HL-60 (cell line): Measurements from ENCODE around the gene CACNA1C.

Experiments
- DNase-seq, 2 experiments: peaks; one replicate each; pipeline ENCODE4 v3.0.0-alpha.2; 2010 to 2020; ENCODE audit warnings: low read depth in 1 of 2, low spot score in 1 of 2
- H3K27ac ChIP-seq: fragments of 250-450 bp; sonication (Bioruptor Pico); replicated peaks from 2 replicates; pipeline ENCODE4 v1.5.1; 2020; ENCODE audit warnings: mild to moderate bottlenecking, moderate library complexity
- H3K27me3 ChIP-seq: fragments of 250-450 bp; sonication (Bioruptor Pico); 2 replicates; pipeline ENCODE4 v1.5.1; 2021; ENCODE audit warnings: mild to moderate bottlenecking, moderate library complexity; ENCODE audit not compliant: insufficient read depth, poor library complexity, severe bottlenecking
- H3K4me3 ChIP-seq: replicated peaks from 2 replicates; pipeline ENCODE4 v1.5.1; 2011; ENCODE audit warnings: mild to moderate bottlenecking, control low read depth, low read length; ENCODE audit not compliant: insufficient read depth
- GABPA ChIP-seq: IDR thresholded peaks from 2 replicates; pipeline ENCODE4 v1.6.1; 2012; ENCODE audit warnings: low read depth
- POLR2AphosphoS5 ChIP-seq: IDR thresholded peaks from 2 replicates; pipeline ENCODE4 v1.6.1; 2012; ENCODE audit warnings: low read depth
- REST ChIP-seq: IDR thresholded peaks from 2 replicates; pipeline ENCODE4 v1.6.1; 2012; ENCODE audit warnings: low read depth; ENCODE audit not compliant: insufficient replicate concordance
- SPI1 ChIP-seq: IDR thresholded peaks from 2 replicates; pipeline ENCODE4 v1.6.1; 2012; ENCODE audit warnings: low read depth, mild to moderate bottlenecking, borderline replicate concordance
- TF ChIP-seq, protein P1 (sequence below): IDR thresholded peaks from one replicate; pipeline ENCODE4 v1.5.1; 2011; ENCODE audit warnings: low read length, control low read depth, inconsistent platforms; ENCODE audit not compliant: insufficient read depth

The CACNA1C gene

GRCh38 chr12:2008677-2009076, 44.1 kb upstream of the CACNA1C start:
- no peaks in the 10 kb centered on the region for H3K27me3 ChIP-seq
- TF ChIP-seq REST, result no peak
- TF ChIP-seq SPI1, result no peak
- no peak for TF ChIP-seq GABPA
- TF ChIP-seq, protein P1, sequence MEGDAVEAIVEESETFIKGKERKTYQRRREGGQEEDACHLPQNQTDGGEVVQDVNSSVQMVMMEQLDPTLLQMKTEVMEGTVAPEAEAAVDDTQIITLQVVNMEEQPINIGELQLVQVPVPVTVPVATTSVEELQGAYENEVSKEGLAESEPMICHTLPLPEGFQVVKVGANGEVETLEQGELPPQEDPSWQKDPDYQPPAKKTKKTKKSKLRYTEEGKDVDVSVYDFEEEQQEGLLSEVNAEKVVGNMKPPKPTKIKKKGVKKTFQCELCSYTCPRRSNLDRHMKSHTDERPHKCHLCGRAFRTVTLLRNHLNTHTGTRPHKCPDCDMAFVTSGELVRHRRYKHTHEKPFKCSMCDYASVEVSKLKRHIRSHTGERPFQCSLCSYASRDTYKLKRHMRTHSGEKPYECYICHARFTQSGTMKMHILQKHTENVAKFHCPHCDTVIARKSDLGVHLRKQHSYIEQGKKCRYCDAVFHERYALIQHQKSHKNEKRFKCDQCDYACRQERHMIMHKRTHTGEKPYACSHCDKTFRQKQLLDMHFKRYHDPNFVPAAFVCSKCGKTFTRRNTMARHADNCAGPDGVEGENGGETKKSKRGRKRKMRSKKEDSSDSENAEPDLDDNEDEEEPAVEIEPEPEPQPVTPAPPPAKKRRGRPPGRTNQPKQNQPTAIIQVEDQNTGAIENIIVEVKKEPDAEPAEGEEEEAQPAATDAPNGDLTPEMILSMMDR, result no peak
- TF ChIP-seq POLR2AphosphoS5, result no peak
- H3K27ac ChIP-seq, result no peak overlapping the region
- no peak for DNase-seq
- H3K4me3 ChIP-seq, result no peak overlapping the region

DNA sequence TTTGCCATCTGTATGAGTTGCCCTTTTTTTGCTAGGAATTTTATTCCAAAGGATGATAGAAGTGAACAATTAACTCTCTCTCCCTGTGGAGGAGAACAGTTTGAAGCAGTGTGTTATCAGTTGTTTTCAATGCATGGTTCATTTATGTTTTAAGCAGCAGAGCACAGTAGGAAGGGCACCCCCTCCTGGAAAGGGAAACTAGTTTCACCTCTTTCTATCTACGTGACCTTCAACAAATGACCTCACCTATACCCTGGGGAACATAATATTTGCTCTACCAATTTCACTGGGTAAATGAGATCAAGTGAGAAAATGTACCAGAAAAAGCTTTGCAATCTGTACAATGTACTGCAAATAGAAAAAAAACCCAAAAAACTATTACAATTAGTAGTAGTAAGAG, 43.2 kb upstream of the CACNA1C start:
- Histone ChIP-seq H3K27ac (no peak overlapping the region), H3K27me3 (no peaks in the 10 kb centered on the region), H3K4me3 (no peak overlapping the region)
- no peak for DNase-seq
- TF ChIP-seq, protein P1, result no peak
- TF ChIP-seq GABPA (no peak), POLR2AphosphoS5 (no peak), SPI1 (no peak), REST (no peak)

- no peak for DNase-seq
- H3K4me3 ChIP-seq, result no peak overlapping the region
- no peaks in the 10 kb centered on the region for H3K27me3 ChIP-seq
- no peak for TF ChIP-seq REST
- H3K27ac ChIP-seq, result no peak overlapping the region
These were observed 40.9 kb upstream of the CACNA1C start for GRCh38 chr12:2011643-2012607.
